ENCODE measurements around the gene PELI2. TPM values are rescaled to one million over a fixed set of nuclear protein-coding genes. Genes with fewer than 3 reads are reported as not detected.
A peak's percentile ranks its signal among the peaks of the same experiment; 100 is the strongest.

PELI2 gene
- total RNA-seq, 1 donor from 2014 or later: 32.2 TPM

GRCh38 chr14:56119201-56119981, 1.2 kb downstream of the PELI2 start:
- Mint-ChIP-seq H3K27ac (peak overlapping the region; percentile 88), H3K36me3 (ENCODE audit: insufficient read depth) (no peaks in the 10 kb centered on the region), H3K9me3 (ENCODE audit: low read depth) (no peaks in the 10 kb centered on the region), H3K4me1 (ENCODE audit: low read depth) (peaks cover 43% of the 10 kb centered on the region), H3K4me3 (ENCODE audit: low read depth) (peak overlapping the region; percentile 82), H3K27me3 (peaks cover 4% of the 10 kb centered on the region)
- TF ChIP-seq, protein P1, sequence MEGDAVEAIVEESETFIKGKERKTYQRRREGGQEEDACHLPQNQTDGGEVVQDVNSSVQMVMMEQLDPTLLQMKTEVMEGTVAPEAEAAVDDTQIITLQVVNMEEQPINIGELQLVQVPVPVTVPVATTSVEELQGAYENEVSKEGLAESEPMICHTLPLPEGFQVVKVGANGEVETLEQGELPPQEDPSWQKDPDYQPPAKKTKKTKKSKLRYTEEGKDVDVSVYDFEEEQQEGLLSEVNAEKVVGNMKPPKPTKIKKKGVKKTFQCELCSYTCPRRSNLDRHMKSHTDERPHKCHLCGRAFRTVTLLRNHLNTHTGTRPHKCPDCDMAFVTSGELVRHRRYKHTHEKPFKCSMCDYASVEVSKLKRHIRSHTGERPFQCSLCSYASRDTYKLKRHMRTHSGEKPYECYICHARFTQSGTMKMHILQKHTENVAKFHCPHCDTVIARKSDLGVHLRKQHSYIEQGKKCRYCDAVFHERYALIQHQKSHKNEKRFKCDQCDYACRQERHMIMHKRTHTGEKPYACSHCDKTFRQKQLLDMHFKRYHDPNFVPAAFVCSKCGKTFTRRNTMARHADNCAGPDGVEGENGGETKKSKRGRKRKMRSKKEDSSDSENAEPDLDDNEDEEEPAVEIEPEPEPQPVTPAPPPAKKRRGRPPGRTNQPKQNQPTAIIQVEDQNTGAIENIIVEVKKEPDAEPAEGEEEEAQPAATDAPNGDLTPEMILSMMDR (IDR thresholded peaks at IDR 0.05; ENCODE audit: unreplicated experiment): no peak
- DNase-seq (ENCODE audit: low spot score, unreplicated experiment): peak; percentile 27

DNA sequence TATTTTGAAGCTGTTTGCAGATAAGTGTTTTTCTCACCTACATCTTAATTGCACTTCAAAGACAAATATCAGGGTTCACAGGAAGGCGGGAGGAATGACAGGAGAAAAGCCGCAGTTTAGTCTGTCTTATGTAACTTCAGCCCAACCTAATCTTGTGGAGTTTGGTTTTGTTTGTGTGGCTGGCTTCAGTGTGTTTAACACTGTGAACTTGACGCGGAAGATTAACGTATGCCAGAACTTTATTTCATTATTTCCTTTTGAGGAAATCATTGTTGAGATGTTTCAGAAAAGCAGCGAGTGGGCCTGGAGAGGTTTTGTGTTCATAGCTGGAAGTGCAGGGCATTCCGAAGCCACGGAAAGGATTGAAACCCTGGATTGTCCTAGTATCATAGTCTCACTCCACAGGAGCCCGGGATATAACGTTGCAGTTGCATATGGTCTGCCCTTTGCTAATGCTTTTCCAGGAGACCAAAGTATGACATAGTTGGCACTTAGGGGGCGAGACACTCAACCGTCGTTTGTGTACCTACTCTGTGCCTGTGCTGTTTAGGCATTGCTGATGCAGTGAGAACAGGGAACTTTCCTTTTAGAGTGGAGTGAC, 2.0 kb downstream of the PELI2 start:
- peak overlapping the region; percentile 88 for H3K27ac Mint-ChIP-seq
- peak overlapping the region; percentile 82 for H3K4me3 Mint-ChIP-seq (ENCODE audit: low read depth)
- H3K4me1 Mint-ChIP-seq (ENCODE audit: low read depth): peaks cover 48% of the 10 kb centered on the region
- DNase-seq (ENCODE audit: low spot score, unreplicated experiment): no peak
- TF ChIP-seq, protein P1 (IDR thresholded peaks at IDR 0.05; ENCODE audit: unreplicated experiment): no peak
- H3K27me3 Mint-ChIP-seq: peaks cover 4% of the 10 kb centered on the region
- H3K36me3 Mint-ChIP-seq (ENCODE audit: insufficient read depth): no peaks in the 10 kb centered on the region
- H3K9me3 Mint-ChIP-seq (ENCODE audit: low read depth): no peaks in the 10 kb centered on the region

- Mint-ChIP-seq H3K9me3 (ENCODE audit: low read depth) (no peaks in the 10 kb centered on the region), H3K27me3 (peaks cover 4% of the 10 kb centered on the region), H3K4me3 (ENCODE audit: low read depth) (peak overlapping the region; percentile 29), H3K4me1 (ENCODE audit: low read depth) (peaks cover 54% of the 10 kb centered on the region), H3K36me3 (ENCODE audit: insufficient read depth) (no peaks in the 10 kb centered on the region), H3K27ac (no peak overlapping the region)
- DNase-seq (ENCODE audit: low spot score, unreplicated experiment): no peak
- TF ChIP-seq, protein P1 (IDR thresholded peaks at IDR 0.05; ENCODE audit: unreplicated experiment): no peak
Measured at GRCh38 chr14:56121816-56122215, 3.6 kb downstream of the PELI2 start.

- Mint-ChIP-seq H3K27ac (no peak overlapping the region), H3K4me3 (ENCODE audit: low read depth) (no peak overlapping the region), H3K9me3 (ENCODE audit: low read depth) (no peaks in the 10 kb centered on the region), H3K36me3 (ENCODE audit: insufficient read depth) (no peaks in the 10 kb centered on the region), H3K27me3 (peaks cover 4% of the 10 kb centered on the region), H3K4me1 (ENCODE audit: low read depth) (peaks cover 59% of the 10 kb centered on the region)
- TF ChIP-seq, protein P1 (IDR thresholded peaks at IDR 0.05; ENCODE audit: unreplicated experiment): no peak
- DNase-seq (ENCODE audit: low spot score, unreplicated experiment): no peak
Measured at GRCh38 chr14:56122301-56122700, 4.1 kb downstream of the PELI2 start.

- Mint-ChIP-seq H3K27ac (no peak overlapping the region), H3K4me1 (ENCODE audit: low read depth) (peaks cover 69% of the 10 kb centered on the region)
Measured at GRCh38 chr14:56124327-56124726, 6.1 kb downstream of the PELI2 start.

More at GRCh38 chr14:56124327-56124726, 6.1 kb downstream of the PELI2 start:
- Mint-ChIP-seq H3K9me3 (ENCODE audit: low read depth) (no peaks in the 10 kb centered on the region), H3K36me3 (ENCODE audit: insufficient read depth) (no peaks in the 10 kb centered on the region), H3K4me3 (ENCODE audit: low read depth) (no peak overlapping the region), H3K27me3 (peaks cover 4% of the 10 kb centered on the region)
- DNase-seq (ENCODE audit: low spot score, unreplicated experiment): no peak
- TF ChIP-seq, protein P1 (IDR thresholded peaks at IDR 0.05; ENCODE audit: unreplicated experiment): no peak
